GM19025 (cell line): ENCODE results near the gene FBXO45.
"Not testable (repeated sequence)": the region's sequence is repeated elsewhere in the genome, so short reads cannot be mapped to it uniquely, and the experiment has no call there.

Source experiments
- ATAC-seq: cut with Tn5 transposase; IDR thresholded peaks from one replicate; pipeline ENCODE4 v1.9.1; 2021; ENCODE audit warnings: mild to moderate bottlenecking, low read depth, moderate library complexity; ENCODE audit not compliant: unreplicated experiment

Gene FBXO45

DNA sequence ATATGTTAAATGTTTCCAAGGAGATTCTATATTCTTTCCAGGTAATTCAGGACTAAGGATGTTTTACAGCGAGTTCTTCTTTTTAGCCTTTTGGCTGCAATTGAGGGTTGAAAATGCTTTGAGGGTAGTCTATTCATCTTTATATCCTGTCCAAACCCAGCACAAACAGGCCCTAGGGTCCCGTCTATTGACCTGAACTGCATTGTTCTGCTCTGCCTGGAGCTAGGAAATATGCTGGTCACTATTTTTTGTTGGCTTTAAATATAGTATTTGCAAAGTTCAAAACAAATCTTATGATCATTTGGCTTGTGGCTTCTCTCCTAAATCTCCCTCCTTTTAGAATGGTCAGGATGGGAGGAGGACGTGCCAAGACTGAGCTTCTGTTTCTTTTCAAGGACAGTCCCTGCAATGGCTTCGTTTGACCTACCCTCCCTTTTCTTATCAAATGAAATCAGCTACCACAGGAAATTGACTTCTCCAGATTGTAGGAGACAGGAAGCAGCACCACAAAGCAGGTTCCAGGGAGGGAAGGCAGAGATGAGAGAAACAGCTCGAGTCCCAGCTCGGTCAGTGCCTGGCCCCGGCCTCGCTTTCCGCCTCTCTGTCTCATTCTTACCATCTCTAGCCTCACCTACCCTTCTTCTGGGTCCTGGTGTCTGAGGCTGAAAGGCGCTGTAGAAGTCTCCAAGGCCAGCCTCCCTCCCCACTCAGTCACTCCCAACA lies 43.5 kb downstream of the FBXO45 start:
- ATAC-seq, result no peak

- not testable (repeated sequence) for ATAC-seq
Observed at GRCh38 chr3:196615234-196615633, 46.8 kb downstream of the FBXO45 start.

- ATAC-seq, result no peak
Observed at GRCh38 chr3:196617256-196617655, 48.8 kb downstream of the FBXO45 start.

DNA sequence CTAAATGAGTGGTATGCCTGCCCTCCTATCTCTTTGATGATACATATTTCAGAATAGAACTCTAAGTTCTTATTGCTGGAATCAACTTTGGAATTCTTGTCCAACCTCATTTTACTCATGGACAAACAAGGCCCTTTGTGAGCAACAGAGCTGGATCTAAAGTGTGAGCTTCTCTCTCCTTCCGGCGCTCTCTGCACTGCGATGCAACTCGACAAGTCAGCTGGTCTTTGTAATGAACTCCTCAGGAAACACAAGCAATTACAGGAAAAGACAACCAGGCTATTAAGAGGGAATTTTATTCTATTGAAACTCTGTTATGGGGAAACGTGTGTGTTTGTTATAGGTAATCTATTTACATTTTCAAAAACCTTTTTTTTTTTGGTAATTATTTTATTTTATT lies 50.8 kb downstream of the FBXO45 start:
- ATAC-seq, result no peak

GRCh38 chr3:196619627-196620026 lies 51.2 kb downstream of the FBXO45 start:
- not testable (repeated sequence) for ATAC-seq

GRCh38 chr3:196620161-196620604 lies 51.7 kb downstream of the FBXO45 start:
- ATAC-seq, result peak; percentile 48

GRCh38 chr3:196620684-196621083 lies 52.2 kb downstream of the FBXO45 start:
- no peak for ATAC-seq

- ATAC-seq, result no peak
Observed at GRCh38 chr3:196621611-196622010, 53.2 kb downstream of the FBXO45 start.

- ATAC-seq, result no peak
Observed at GRCh38 chr3:196624067-196624790, 55.8 kb downstream of the FBXO45 start.

- ATAC-seq, result no peak
Observed at GRCh38 chr3:196624907-196625306, 56.4 kb downstream of the FBXO45 start.

GRCh38 chr3:196625331-196625730 lies 56.9 kb downstream of the FBXO45 start:
- no peak for ATAC-seq

DNA sequence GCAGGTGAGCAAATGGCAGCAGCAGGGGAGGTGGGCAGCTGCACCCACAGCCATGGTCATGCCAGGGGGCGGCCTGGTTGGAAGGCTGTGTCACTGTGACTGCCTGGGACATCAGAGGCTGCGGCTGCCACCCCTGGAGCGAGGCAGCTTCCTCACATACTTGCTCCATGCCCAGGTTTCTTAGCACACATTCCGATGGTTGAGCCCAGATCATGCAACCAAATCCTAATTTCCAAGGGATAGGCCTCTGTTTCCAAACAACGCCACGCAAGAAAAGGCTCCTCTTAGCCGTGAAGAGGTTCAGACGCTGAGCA lies 59.4 kb downstream of the FBXO45 start:
- ATAC-seq, result no peak

DNA sequence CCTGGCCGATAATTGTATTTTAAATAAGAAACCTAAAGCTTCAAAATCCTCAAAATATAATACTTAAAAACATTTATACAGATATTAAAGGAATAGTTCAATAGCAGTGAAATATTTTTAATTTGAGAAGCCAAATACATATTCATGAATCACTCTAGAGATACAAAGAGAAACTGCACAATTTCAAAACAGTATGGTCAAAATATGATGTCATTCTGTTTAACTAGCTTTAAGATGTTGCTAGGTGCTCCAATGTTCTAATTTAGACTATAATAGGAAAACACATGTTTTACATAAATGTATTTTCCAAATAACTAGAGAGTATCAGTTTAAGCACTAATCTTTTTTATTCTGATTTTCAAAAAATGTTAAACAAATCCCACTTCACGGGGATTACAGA lies 60.8 kb downstream of the FBXO45 start:
- no peak for ATAC-seq

DNA sequence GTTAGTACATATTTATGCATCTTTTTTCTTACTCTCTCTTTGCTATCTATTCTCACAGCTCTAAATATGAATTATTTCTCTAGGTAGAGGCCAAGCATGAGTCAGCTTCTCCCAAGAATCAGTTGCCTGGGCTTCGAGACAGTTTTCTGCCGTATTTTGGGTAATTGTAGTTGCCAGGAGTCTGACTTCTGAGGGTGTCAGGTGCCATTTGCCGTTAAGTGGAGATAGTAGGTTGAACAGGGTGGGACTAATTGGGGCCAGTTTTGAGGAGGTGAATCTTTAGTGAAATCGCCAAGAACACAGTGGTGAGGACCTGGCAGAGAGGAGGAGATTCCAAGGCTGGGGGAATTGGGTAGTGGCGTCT lies 63.2 kb downstream of the FBXO45 start:
- no peak for ATAC-seq

DNA sequence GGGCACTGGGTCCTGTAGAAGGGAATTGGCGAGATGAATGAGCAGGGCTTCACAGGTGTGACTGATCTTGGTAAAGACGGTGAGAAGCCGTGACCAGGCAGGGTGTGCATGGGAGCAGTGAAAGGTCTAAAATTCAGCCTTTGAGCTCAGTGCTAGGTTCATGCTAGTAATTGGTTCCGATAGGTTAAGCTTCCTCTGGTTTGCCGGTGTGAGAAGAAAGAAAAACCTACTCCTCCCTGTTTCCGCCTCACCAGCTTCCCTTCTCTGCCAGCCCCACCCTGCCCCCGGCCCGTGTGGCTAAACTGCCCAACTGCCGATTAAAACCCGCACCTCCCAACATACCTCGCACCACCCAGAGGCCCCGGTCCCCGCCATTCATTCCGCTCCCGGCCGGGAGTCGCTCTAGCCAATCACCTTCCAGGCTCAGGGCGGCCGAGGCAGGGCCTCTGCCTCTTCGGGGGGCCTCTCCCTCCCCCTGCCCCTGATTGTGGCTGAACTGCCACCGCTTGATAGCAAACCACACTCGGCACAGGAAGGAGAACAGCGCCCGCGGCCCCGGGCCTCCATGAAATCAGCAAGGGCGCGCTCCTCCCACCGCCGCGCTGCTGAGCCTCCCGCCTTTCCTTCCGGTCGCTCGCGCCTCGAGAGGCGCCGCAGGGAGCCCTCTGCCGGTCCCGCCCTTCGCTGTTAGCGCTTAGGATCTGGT lies 63.7 kb downstream of the FBXO45 start:
- peak; percentile 80 for ATAC-seq

- ATAC-seq, result no peak
Observed at GRCh38 chr3:196633555-196634151, 65.2 kb downstream of the FBXO45 start.

DNA sequence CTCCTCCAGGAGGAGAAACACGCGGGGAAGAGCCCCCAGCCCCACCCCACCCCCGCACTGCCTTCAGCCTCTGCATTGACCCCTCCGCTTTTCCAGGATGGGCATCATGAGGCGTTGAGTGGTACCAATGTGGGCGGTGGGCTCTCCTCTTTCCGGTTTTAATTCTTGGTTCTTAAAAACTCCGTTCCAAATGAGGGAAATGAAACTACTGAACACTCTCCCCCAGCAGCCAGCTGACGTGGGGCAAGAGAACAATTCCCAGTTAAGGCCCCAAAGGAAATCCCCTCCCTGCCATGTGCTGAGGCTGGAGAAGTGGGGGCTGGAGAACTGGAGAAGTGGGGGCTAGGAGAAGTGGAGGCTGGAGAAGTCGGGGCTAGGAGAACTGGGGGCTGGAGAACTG lies 65.8 kb downstream of the FBXO45 start:
- ATAC-seq, result no peak

DNA sequence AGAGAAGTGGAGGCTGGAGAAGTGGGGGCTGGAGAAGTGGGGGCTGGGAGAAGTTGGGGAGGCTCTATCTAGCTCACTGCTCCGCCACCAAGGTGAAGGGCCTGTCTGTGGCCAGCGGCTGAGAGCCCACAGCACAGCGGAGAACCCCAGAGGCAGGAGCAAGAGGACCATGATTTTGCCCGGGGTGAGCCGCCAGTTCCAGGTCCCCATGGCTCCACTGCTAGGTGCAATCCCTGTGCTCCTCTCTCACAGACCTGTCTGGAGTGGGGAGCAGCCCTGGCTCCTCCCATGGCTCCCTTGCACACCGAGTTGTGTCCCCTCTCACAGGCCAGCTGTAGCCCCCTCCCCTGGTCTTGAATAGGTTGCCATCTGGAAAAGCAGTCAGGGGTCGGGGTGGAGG lies 66.4 kb downstream of the FBXO45 start:
- ATAC-seq, result no peak

DNA sequence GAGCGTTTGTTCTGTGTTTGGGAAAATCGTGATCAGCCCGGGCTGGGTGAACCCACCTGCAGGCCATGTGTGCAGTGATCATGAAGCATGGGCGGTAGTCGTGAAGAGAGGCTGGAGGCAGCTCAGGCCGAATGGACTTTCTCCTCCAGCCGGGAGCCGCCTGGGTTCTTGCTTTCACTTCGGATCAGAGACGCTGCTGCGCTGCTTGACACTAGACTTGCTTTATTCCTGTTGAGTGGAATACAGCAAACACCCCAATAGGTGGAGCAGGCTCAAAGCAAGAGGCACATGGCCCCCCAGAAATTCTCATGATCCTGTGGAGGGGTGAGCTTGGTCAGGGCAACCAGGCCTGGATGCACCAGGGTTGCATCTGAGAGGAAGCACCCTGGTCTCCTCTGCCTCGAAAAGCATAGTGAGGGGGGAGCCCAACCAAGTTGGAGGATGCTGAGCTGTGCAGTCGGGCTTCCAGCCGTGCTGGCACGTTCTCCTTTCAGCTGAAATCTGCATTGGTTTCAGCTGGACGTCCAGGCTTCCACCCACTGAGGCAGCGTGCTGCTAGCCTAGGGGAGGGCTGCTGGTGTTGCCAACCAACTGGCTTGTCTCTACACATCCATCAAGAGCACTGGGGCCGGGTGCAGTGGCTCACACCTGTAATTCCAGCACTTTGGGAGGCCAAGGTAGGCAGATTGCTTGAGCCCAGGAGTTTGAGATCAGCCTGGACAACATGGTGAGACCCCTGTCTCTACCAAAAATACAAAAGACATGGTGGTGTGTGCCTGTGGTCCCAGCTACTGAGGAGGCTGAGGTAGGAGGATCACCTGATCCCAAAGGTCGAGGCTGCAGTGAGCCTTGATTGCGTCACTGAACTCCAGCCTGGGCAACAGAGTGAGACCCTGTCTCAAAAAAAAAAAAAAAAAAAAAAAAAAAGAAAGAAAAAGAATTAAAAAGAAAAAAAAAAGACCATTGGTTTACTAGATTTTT lies 68.2 kb downstream of the FBXO45 start:
- ATAC-seq, result no peak

DNA sequence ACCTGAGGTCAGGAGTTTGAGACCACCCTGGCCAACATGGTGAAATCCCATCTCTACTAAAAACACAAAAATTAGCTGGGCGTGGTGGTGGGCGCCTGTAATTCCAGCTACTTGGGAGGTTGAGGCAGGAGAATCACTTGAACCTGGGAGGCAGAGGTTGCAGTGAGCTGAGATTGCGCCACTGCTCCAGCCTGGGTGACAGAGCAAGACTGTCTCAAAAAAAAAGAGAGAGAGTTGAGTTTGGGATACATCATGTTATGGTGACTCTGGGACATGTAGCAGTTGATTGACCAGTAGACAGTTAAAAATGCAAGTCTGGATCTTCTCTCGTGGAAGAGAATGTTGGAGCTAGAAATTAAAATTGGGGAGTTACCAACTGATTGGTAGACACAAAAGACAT lies 69.5 kb downstream of the FBXO45 start:
- not testable (repeated sequence) for ATAC-seq
